HG03095 (cell line): ENCODE data around the gene CTIF.

Experiments
- ATAC-seq: cut with Tn5 transposase; IDR thresholded peaks from one replicate; pipeline ENCODE4 v1.9.1; 2021; ENCODE audit warnings: moderate library complexity; ENCODE audit not compliant: unreplicated experiment

Gene CTIF

DNA sequence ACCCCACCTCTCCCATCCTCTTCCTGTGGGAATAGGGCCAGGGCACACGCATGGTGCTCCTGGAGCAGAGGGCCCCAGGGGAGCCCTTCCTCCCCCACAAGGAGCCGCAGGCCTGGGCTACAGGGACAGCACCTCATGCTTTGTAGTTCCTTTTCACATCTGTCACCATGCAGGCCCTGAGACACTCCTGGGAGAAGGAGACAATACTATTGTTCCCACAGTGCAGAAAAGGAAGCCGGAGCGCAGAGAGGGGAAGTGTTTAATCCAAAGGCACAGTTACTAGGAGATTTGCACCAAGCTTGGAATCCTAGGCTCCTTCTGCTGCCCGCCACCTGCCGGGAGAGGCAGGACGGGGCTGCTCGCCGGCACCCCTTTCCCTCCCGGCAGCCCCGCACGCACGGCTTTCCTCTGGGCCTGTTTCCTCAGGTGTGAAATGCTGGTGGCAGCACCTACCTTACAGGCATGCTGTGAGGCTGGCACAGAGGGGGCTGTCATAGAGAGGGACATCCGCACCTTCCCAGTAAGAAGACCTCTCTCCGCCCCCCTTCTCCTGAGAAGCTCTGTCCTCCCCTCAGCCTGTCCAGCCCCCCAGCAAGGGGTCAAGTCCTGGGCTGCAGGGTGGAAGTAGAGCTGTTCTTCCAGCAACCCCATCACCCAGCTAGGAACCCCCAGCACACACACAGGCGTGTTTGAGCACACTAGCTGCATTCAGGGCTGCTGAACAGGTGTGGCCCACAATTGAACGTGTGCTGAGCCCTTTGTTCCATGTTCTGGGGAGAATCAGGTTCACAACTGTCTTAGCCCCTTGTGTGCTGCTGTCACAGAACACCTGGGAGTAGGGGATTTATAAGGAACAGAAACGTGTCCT, 349.3 kb downstream of the CTIF start:
- no peak for ATAC-seq

DNA sequence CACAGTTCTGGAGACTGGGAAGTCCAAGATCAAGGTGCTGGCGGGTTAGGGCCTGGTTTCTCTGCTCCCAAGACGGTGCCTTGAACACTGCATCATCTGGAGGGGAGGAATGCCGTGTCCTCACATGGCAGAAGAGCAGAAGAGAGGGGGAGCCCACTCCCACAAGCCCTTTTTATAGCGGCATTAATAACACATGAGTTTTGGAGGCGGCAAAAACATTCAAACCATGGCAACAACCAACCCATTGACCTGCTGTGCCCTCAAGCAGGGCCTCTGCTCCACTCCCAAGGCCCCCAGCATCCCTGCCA, 349.9 kb downstream of the CTIF start:
- no peak for ATAC-seq

DNA sequence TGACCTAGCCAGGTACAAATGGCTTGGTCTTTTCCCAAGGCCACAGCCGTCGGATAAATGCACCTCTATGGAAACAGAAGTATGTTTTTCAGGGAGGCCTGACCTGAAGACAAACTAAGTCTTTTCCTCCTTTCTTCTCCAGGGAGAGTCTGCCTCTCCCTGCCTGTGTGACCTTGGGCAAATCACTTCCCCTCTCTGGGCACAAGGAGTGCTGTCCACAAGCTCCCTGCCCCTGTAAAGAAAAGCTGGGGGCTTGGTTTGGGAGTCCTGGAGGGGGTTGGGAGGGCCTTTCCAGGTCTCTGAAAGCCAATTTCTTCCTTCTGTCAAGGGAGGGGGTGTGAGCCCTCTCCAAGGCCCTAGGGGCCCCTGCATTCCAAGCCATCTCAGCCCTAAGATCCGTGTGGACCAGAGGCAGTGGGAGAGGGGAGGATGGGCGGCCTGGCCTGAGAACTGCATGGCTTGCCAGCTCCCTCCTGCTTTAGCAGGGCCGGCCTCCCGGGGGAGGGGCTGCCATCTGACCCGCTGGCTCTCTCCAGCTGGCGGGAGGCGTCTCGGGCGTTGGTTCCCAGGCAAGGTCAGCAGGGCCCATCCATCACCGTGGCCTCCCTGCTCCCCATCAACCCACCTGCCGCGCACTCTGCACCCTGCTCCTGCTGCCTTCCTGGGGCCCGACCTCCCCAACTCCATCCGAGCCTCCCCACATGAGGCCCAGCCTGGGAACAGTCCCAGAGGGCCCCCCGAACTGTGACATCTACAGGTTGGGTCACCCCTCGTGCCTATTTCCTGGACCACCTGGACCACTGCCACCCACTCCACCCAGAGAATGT, 350.5 kb downstream of the CTIF start:
- no peak for ATAC-seq

DNA sequence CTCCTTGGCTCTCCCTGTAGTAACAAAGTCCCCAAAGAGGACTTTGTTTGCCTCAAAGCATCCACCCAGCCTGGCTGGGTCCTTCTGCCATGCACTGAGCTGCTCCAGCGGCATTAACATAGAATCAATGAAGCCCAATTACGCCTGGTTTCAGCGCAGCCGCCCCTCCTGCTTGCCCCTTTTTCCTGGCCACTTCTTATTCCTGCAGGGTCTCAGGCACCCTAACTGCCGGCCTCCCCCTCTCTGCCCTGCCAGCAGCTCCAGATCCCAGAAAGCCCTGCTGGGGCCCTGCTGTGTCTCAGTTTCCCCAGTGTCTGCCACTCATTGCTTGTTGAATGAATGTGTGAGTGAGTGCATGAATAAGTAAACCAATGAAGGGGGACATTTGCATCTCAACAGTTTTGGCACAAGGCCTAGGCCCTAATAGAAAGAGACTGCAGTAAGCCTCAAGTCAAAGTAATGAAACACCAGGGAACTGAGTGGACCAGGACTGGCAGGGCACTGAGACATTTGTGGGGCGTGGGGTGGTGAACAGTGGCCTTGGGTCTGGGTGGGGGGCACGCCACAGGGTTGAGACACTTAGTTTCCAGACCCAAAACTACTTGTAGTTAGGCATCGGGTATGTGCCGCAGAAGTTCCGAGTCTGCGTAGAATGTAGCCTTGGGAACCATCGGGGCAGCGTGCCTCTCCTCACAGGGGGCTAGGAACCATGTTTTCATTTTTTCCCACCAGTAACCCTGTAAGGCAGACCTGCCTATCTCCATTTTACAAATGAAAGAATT, 351.3 kb downstream of the CTIF start:
- no peak for ATAC-seq

DNA sequence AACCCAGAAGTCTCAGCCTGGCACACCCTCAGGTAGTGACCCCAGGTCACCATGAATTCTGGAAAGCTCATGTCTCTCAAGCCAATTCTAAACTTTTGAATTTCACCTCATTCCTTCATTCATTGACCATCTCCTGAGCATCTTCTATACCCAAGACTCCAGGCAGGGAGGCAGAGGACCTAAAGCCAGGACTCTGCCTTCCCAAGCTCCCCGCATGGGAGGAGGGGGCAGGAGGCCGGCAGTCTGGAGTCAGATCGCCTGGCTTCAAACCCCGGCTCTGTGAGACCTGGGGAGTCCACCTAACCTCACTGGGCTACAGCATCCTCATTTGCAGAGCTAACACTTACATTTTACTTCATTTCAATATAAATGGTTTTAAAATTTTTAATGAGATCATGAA, 352.9 kb downstream of the CTIF start:
- ATAC-seq, result no peak

DNA sequence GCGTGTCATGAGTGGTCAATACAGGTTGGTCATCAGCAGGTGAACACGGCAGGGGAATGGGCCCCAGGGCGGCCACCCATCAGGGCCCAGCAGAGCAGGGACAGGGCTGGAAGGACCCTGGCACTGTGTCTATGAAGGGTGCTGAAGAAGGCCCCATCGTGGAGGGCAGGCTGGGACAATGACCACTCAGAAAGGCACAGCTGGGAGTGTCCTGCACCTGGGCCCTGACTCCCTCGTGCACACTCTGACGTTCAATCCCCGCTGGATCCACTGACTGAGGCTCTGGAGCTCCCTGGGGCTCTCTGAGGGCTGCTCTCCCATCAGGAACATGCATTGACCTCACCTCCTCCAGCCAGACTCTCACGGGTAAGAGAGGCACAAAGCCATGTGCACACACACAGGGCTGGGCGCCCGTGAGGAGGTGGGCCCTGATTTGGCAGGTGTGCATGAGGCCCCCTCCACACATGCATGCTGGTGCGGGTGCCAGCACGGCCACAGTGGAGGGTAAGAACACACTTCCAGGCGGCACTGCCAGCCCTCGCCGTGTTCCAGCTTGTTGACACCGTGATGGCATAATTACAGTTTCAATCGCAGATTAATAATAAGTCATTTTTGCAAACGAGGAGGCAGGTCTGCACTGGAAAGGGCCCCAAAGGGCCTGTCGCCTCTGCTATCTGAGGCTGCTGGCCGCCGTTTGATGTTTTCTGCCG, 353.5 kb downstream of the CTIF start:
- no peak for ATAC-seq

DNA sequence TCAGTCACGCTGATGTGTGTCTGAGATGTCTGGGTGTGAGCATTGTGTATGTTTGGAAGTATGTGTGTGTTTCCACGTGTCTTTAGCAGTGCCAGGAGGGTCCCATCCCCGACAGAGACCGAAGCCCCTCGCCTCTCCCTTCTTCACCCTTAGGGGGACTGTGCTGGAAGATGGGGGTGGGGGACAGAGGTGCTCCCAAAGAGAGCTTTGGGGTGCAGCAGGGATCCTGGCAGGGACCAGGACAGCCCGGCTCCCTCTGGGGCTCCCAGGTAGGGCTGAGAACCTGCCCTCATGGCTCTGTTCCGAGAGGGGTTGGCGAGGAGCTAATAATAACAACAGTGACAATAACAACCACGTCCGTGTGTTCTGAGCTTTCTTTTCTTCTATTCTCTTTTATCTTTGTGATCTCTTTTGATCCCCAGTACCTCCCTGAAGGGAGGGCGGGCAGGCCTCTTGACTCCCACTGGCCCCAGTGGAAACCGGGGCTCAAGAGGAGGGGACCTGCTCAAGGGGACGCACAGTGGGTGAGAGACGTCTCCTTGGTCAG, 354.3 kb downstream of the CTIF start:
- ATAC-seq, result no peak

DNA sequence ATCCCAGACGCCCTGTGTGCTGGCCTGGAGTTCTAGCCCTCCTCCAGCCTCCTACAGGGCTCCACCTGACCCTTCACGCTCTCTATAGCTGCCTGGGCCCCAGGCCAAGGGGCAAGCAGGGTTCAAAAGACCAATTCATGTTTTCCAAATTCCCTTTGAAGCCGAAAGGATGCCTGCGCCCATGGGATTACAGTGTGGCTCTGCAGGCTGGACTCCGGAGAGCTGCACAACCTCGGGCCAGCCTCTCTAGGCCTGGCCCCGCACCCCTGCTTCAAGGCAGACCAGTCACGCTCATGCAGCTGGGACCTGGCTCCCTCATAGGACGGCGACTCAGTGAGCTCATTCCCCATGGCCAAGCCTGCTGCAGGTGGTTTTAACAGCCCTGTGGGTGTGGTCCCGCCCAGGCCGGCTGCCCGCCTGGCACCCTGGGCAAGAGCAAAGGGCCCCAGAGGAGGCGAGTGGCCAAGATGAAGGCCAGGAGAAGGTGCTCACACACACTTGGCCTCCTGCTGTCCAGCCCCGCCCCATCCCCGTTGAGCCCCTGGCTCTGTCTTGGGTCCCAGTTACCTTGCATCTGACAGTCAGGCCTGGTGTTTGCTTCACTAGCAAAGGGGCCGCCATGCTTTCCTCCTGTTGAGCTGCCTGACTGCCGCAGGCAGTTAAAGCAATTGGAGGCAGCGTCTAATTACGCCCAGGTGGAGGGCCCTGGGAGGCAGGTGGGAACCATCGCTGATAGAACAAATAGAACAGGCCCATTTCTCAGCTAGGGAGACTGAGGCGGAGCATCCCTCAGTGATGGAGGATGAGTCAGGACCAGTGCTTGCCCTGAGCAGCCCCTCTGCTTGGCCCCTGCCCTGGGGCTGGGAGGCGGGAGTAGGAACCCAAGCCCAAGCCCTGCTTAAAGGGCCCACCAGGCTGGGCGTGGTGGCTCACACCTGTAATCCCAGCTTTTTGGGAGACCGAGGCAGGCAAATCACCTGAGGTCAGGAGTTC, 355.1 kb downstream of the CTIF start:
- ATAC-seq, result no peak

DNA sequence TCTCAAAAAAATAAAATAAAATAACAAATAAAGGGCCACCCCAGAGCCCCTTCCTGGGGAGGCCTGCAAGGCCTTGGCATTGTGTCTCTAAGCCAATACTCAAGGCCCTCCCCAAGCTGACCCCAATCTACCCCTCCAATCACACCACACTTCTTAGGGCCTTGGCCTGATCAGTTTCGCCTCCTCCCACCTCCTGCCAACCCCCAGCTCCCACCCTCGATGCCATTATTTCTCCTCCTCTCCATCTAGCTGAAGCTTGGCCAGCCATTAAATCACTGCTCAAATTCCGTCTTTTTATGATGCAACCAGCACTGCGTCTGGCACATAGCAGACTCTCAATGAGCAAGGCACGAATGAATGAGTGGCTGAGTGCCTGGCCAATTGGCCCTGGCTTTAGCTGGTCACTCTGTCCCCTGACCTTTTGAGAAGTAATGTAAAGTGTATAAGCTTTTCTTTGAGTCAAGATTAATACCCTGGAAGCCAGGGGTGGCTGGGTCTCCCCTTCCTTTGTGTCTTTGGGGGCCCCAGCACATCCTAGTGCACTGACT, 356.0 kb downstream of the CTIF start:
- ATAC-seq, result no peak

DNA sequence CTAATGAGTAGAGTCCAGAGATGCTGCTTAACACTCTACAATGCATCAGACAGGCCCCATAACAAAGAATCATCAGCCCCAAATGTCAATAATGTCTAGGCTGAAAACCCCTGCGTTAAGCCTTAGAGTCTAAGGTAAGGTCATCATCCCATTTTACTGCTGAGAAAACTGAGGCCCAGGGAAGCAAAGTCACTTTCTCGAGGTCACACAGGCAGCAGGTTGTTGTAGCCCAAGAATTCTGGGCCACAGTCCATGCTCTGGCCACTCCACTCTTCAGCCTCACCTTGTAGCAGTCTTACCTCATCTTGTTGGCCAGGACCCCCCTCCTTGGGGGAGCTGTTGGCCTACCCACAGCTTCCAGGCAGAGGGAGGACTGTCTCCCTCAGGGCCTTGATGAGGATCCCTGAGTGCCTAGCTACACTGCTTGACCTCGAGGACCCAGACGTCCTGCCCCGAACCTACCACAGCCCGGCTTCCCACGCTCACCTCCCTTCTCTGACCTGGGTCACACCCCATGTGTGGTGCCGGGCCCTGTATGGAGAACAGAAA, 357.6 kb downstream of the CTIF start:
- no peak for ATAC-seq

DNA sequence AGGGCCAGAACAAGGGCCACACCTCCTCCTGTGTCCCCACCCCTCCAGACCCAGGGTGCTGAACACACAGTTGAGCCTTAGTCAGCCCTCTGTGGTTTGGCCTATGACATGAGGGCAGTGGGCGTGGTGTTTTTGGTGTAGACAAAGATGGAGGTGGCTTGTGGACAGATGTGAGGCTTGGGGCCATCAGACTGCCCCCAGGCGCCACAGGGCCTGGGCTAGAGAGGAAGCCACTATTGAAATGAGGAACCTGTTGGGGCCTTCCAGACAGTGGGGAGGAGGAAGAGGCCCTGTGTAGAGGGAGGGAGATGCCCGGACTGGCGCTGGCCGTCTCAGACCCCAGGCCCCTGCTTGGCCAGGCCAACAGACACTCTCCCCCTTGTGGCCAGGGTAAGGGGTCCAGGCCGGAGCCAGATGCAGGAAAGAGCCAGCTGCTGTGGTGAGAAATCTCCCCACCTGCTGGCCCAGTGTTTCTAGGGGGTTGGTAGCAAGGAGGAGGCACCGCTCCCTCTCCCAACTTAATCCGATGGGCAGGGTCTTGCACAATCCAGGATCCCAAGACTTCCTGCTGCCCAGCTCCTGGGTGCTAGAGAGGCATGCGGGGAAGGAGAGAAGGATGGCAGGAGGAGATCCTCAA, 358.2 kb downstream of the CTIF start:
- peak; percentile 69 for ATAC-seq

DNA sequence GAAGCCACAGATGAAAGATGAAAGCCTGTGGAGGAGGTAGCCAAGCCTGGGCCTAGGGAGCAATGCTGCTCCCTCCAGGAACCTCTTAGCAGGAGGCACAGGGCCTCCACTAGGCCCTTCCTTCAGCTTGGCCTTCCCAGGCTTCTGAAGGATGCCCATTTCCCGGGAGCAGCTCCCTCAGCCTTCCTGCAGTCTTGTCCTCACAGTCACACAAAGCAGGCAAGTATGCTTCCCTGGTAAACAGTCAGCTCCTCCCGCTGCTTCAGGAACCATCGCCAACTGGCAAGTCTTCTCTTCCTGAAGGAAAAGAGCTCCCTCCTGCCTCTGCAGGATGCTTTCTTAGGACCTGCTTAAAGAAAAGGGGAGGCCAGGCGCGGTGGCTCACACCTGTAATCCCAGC, 358.7 kb downstream of the CTIF start:
- no peak for ATAC-seq

DNA sequence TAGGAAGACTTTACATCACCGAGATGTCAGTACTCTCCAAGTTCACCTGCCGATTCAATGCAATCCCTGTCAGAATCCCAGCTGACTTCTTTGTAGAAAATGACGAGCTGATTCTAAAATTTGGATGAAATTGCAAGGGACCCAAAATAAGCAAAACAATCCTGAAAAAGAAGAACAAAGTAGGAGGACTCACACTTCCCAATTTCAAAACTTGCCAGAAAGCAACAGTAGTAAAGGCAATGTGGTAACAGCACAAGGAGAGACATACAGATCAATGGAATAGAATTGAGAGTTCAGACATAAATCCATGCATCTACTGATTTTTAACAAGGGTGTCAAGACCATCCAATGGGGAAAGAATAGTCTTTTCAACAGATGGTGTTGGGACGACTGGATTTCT, 359.7 kb downstream of the CTIF start:
- ATAC-seq, result no peak

DNA sequence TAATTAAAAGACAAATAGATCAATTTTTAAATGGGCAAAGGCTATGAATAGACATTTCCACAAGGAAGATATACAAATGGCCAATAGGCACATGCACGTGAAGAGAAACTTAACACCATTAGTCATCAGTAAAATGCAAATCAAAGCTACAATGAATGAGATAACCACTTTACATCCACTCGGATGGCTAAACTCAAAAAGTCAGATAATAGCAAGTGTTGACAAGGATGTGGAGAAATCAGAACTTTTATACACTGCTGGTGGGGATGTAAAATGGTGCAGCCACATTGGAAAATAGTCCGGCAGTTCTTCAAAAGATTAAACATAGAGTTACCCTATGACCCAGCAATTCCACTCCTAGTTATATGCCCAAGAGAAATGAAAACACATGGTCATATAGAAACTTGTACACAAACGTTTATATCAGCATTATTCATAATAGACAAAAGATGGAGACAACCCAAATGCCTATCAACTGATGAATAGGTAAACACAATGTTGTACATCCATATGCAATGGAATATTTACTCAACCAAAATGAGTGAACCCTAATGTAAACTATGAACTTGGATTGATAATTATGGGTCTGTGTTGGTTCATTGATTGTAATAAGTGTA, 360.8 kb downstream of the CTIF start:
- no peak for ATAC-seq

DNA sequence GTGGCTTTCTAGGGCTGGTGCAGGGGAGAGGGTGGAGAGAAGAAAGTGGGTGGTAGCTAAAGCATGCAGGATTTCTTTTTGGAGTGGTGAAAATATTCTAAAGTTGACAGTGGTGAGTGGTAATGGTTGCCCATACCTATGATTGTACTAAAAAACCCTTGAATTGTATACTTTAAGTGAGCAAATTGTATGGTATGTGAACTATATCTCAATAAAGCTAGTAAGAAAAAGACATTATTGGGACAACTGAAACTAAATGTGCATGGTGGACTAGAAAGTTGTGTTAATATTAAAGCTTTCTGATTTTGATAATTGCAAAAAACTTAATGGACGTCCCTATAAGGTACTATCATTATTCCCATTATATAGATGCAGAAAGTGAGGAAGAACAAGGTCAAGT, 361.6 kb downstream of the CTIF start:
- no peak for ATAC-seq

DNA sequence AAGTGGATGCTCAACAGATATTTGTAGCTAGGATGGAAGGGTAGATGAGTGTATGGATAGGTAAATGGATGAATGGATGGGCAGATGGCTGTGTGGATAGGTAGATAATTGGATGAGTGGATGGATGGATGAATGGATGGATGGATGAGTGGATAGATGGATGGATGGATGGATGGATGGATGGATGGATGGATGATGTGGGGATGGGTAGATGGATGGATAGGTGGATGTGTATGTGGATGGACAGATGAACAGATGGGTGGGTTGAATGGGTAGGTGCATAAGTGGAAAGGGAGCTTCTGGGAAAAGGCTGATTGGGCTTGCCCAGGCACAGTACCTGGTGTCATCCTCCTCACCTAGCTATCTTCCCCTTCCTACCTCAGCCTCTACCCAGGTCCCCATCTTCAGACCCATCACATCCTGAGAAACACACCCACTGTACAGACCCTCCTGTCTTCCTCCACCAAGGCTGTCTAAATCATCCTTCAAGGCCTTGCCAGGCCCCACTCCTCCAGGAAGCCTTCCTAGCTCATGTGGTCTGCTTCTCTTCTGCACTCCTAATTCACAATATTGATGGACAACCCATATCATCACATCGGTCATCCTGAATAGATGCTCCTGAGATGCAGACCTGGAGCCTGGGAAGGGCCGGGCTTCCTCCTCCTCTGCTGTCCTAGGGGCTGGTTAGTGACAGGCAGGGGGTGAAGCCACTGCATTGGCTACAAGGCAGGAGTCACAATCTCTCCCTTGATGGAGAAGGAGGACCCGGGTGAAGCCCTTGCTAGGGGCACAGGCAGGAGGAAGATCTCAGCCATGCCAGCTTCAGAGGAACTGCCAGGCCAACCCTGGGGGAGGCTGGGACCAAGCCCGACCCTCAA, 362.6 kb downstream of the CTIF start:
- no peak for ATAC-seq
